Measurements from ENCODE around the gene CDC14B.
A peak's percentile ranks its signal among the peaks of the same experiment; 100 is the strongest.
"Not testable (repeated sequence)": the region's sequence is repeated elsewhere in the genome, so short reads cannot be mapped to it uniquely, and the experiment has no call there.

Gene CDC14B

GRCh38 chr9:96587338-96588315 lies 32.0 kb downstream of the CDC14B start:
- DNase-seq (ENCODE audit: low read depth in 2 of 2), result no peak

GRCh38 chr9:96585426-96585825 lies 34.2 kb downstream of the CDC14B start:
- no peak for DNase-seq (ENCODE audit: low read depth in 2 of 2)

DNA sequence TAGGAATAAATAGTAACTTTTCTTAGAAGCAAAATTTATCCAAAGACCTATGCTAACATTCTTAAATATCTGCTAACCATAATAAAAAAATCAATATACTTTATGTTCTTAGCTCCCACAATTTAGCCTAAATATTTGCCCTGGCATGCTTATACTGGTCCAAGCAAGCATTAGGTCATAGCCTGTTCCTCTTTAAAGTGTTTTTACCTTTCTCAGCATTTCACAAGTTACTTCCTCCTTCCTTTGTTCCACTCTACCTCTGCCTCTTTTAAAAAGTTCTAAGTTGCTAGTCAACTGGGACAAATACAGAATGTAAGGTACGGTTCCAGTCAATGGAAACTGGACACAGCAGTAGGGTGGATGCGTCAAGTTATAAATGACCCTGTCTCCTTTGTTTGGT lies 37.4 kb downstream of the CDC14B start:
- not testable (repeated sequence) for DNase-seq (ENCODE audit: low read depth in 2 of 2)

DNA sequence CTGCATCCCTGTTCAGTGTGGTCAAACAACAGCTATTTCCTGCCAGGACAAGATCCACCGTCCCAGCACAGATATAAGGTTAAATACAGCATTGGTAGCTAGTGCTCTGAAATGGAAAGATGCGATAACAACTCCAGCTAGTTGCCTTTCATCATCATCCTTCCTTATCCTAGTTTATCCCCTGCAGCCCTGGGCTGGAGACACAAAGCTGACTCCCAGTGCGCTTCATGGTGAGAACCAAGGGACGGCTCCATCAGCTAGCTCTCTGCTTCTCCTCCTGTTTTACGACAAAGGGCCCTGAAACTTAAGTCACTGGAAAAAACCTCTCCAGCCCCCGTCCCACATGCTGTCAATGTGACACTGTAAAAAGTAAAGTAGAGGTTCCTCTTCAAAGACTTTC lies 37.9 kb downstream of the CDC14B start:
- DNase-seq (ENCODE audit: low read depth in 2 of 2), result no peak

DNA sequence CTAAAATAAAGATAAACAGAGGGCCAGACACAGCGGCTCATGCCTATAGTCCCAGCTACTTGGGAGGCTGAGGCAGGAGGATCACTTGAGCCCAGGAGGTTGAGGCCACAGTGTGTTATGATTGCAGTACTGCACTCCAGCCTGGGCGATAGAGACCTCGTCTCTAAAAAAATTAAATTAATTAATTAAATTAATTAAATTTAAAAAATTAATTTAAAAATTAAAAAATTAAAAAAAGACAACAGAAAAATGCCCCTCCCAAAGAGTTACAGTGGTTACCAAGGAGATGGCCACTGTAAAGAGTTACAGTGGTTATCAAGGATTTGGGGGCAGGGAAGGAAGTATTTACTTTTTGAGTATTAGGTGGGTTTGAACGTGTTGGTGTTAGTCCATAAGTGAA lies 38.3 kb downstream of the CDC14B start:
- DNase-seq (ENCODE audit: low read depth in 2 of 2), result no peak

DNA sequence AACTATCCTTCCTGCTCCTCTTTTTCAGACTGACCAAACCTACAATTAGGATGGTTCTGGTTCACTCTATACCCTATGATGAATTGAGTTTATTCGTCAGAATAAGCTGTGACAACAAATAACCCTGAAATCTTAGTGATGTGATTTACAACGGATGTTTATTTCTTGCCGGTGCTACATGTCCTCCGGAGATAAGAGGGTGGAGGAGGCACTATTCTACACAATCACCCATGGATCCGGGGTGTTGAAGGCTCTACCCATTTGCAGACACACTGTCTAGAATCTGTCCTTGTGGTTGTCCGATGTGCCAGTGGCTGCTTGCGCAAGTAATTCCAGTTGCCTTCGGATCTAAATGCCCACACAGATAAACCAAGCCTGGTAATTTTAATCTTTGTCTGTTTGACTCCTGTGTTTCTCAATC lies 44.7 kb downstream of the CDC14B start:
- DNase-seq (ENCODE audit: low read depth in 2 of 2), result no peak

- DNase-seq (ENCODE audit: low read depth in 2 of 2), result no peak
Observed at GRCh38 chr9:96574455-96574854, 45.2 kb downstream of the CDC14B start.

DNA sequence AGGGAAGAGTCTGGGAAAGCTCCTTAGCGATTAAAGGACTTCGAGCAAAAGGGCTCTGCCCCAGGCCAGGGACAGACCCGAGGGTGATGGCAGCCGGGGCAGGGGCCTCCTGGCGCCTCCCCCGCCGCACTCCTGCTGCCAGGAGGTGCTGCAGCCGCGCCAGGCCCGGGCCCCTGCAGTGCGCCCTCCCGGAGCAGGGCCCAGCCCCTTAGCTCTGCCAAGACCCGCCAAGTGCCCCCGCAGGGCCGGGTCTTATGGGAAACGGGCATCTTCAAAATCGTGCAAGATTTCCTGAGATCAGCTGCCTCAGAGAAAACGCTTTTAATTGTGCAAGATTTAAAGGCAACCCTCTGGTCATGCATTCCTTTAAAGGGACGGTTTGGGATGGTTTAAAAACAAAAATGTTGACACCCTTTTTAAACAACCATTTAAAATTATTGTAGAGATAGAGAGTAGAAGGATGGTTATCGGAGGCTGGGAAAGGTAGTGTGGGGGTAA lies 52.4 kb downstream of the CDC14B start:
- no peak for DNase-seq (ENCODE audit: low read depth in 2 of 2)

DNA sequence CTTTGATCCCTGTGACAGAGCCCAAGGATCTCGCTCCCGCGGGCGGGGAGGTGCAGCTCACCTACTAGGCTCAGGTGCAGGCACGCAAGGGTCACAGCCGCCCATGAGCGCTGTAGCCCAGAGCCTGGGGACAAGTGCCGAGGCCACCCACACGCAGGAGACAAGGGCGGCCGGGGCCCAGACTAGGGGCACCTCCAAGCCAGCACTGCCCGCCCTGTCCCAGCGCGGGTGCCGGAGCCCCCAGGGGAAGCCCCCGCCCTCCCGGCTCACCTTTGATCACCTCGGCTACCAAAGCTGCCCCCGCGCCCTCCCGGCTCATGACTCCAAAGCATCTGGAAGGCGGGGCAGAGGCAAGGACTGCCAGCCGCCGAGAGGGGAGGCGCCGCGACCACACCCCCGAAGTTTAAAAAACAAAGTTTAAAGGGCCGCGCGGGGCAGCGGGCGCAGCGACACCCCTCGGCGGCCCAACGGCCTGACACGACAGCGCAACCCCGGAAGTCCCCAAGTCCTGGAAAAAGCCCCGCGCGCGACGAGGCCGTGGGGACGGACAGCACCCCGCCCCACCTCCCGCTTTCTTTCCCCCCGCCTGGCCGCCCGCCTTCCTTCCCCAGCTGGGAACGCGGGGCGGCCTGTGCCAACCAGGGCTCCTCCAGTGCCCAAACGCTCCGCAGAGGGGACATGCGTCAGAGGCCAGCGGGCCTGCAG lies 53.0 kb downstream of the CDC14B start:
- no peak for DNase-seq (ENCODE audit: low read depth in 2 of 2)

GRCh38 chr9:96565671-96566497 lies 53.8 kb downstream of the CDC14B start:
- no peak for DNase-seq (ENCODE audit: low read depth in 2 of 2)

DNA sequence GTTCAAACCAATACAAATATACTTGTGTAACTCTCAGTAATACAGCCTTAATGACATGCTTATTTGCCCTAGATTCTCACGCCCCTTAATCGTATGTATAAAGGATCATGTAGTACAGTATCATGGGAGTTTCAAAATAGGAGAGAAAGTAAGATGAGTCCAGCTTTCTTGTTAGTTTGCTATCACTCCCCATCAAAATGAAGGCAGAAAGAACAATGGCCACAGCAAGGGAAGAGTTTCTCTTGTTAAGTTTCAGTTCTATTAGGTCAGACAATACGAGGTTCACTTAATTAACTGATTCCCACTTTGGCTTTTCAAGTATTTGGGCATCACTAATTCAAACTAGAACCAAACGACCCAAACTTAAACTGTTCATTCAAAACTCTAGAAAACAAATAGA lies 55.4 kb downstream of the CDC14B start:
- no peak for DNase-seq (ENCODE audit: low read depth in 2 of 2)

DNA sequence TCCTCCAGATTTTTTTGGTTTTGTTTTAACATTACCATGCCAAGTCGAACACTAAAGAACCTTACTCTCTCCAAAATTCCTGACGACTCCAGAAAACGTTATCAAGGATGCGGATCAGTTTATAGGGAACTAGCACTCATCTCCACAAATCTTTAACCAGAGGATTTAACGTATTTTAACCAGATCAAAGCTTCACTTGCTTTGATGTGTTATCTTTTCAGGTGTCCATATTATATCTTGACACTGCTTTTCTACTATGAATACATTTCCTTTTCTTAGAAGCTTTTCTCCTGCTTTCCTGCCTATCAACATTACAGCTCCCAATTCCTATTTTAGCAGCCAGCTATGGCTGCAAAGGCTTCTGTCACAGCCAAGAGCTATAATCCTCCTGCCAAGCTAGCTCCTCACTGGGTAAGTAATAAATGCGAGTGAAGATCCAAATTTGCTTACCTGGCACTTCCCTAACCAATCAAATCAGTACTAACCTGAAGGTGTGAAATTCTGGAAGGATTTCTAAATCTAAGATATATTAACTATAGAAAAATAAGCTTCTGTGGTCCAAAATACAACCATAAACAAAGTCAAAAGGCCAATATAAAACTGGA lies 60.2 kb downstream of the CDC14B start:
- no peak for DNase-seq (ENCODE audit: low read depth in 2 of 2)

- DNase-seq (ENCODE audit: low read depth in 2 of 2), result no peak
Observed at GRCh38 chr9:96557921-96558320, 61.7 kb downstream of the CDC14B start.

DNA sequence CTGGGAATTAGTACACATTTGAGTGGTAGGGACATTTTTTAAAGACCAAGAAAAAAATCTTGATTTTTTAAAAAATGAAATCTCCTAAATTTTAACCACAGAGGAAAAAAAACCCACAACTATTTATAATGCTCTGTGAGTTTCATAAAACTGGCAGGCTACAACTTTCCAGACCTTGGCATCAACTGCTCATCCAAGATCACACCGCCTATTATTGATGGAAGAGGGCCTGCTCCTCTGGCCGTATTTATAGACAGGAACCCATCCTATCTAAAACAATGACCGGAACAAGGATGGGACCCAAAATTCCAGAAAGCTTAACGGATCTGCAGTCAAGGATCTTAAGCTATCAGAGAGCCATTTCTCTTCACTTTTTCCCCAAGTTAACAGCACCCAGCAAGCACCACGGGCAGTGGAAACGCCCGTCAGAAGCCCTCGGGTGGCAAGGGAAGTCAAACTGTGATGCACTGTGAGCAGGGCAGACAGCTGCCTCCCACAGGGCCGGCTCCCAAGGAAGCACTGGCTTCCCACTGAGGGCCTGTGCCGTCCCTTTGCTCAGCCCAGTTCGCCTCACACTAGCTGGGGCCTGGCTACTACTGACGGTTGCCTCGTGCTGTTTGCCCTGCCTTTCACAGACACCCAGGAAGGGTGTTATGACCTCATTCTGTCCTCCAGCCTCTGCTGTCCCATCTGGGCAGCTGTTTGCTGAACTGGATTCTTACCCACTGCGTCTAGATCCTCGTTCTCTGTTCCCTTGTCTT lies 62.8 kb downstream of the CDC14B start:
- DNase-seq (ENCODE audit: low read depth in 2 of 2), result no peak

GRCh38 chr9:96555567-96556386 lies 63.9 kb downstream of the CDC14B start:
- no peak for DNase-seq (ENCODE audit: low read depth in 2 of 2)

GRCh38 chr9:96554801-96555566 lies 64.7 kb downstream of the CDC14B start:
- no peak for DNase-seq (ENCODE audit: low read depth in 2 of 2)

DNA sequence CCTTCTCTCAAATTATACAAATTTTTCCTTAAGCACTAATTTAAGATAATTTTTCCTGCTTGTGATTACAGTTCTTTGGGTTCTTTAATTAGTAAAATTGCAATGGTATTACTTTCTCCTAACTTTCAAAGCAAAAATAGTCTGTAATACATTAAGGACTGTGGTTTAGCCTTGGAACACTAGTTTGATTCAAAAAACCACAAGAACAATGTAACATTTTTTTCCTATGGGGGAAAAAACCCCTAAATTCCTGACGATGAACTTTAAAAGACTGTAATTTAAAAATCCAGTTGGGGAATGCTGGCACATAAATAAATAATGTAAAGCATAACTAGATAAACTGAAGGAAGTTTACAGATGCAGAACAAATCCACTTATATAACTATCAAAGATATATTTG lies 65.3 kb downstream of the CDC14B start:
- DNase-seq (ENCODE audit: low read depth in 2 of 2), result peak; percentile 56 to 59

- DNase-seq (ENCODE audit: low read depth in 2 of 2), result peak; percentile 59 to 61
Observed at GRCh38 chr9:96553070-96553469, 66.6 kb downstream of the CDC14B start.

DNA sequence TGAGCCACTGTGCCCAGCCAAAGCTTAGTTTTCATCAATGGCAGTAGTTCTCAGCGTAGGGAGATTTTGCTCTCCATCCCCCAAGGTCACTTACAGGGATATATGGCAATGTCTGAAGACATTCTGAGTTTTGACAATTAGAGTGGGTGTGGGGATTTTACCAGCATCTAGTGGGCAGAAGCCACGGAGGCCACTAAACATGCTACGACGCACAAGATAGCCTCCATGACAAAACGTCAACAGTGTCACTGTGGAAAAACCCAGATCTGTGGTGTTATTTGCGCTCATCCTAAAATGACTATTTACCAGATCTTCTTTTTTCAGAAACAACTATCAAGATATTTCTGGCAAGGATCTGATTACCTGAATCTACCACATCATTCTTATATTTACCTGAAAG lies 68.2 kb downstream of the CDC14B start:
- no peak for DNase-seq (ENCODE audit: low read depth in 2 of 2)

Measured in fibroblast of skin of left quadriceps (primary cell).